Caki2 (cell line): ENCODE data around the gene PDE4B. TPM values are rescaled to one million over a fixed set of nuclear protein-coding genes. Genes with fewer than 3 reads are reported as not detected.

Experiments
- DNase-seq: peaks from one replicate; pipeline ENCODE4 v3.0.0-alpha.2; 2015; ENCODE audit warnings: low read depth
- in situ Hi-C: cut with HindIII; loops from 2 replicates; pipeline ENCODE4 v1.10.0; 2016; ENCODE audit warnings: low sequenced_read_pairs, low pct_unique_long_range_greater_than_20kb, mixed read lengths
- total RNA-seq: library from RNA; depleted of rRNA; stranded (reverse); fragments of >200 nt; shearing (Covaris generic); gene quantifications from 2 replicates; pipeline ENCODE4 v1.2.3, GENCODE V29; 2014; ENCODE audit warnings: low replicate concordance

PDE4B gene
- total RNA-seq, 1 experiment from 2014 or later, result not detected

DNA sequence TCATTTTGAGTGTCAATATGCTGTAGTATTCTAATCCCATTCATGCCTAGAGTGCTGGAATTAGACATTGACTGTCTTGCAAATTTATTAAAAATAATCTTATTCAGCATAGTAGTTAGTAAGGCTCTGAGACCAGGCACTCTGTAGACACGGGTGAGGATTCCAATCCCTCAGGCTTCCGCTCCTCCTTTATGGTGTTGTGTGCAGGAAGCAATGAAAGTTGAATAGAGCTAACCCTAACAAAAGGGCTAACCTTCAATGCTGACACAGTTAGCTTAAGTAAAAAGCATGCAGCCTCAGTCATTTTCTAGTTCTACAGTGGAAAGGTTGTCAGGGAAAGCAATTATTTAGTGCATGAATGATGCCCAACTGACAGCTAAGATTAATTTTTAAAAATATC is 541.6 kb downstream of the PDE4B start:
- in situ Hi-C loops, result no loop called here
- no peak for DNase-seq

DNA sequence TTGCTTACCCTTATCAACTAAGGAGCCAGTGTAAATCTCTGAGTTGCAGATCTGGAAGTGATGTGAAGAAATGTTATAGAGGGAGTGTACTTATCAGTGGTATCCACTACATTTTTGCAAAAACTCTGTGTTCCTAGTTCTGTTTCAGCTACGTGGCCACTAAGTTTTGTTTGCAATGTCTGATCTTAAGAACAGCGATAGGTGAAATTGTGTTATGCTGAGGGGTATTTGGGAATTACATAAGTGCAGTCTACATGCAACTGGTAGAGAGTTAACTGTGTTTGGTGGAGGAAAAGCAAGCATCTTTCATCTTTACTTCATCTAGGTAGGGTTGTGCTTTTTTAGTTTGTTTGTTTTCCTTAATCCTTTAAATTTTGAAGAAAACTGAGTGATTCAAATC is 542.4 kb downstream of the PDE4B start:
- DNase-seq, result no peak
- in situ Hi-C loops, result no loop called here

DNA sequence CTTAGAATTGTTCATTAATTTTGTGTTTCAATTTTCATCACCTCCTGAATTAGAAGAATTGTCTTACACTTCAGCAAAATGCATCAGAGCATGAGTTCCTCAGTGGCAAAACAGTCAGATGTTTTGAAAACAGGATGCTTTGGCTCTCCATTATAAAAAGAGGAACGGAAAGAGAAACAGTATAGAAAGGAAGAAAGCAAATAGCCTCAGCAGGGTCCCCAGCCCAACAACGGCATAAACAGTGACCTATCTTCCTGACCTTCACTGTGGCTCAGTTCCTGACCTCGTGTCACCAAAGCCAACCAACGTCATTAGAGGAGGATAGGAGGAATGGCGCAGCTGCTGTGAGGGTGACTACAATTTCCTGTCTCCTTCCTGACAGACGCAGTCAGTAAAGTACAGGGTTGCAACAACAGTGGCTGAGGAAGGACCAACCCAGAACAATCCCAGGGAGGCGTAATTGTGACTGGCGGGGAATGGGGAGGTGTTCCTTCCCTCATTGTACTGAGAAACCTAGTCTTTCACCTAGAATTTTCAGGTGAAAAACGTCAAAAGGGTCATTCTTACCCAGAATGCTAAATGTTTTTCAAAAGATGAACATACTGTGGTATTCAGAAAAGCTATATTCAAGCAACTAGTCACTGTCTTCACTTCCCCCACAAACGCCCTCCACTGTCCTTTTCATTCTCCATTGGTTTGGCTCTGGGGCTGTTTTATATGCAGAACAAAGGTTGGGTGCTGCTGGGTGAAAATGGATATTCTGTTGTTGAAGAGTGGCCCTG is 543.4 kb downstream of the PDE4B start:
- no peak for DNase-seq
- in situ Hi-C loops, result no loop called here

DNA sequence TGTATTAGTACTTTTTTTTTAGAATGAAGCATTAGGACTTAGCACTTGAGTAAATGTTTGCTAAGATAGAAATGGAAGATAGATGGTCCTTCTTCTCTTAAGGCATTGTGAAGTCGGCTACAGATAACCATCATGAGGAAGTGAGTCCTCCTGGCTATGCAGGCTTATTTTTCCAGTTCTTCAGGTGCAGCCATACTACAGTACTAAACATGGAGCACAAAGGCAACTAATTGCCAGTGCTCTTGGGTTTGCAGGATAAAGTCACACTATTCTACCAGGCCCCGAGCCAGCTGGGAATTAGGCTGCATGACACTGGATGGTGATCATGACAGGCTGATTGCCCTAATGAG is 543.9 kb downstream of the PDE4B start:
- in situ Hi-C loops, result no loop called here
- no peak for DNase-seq

DNA sequence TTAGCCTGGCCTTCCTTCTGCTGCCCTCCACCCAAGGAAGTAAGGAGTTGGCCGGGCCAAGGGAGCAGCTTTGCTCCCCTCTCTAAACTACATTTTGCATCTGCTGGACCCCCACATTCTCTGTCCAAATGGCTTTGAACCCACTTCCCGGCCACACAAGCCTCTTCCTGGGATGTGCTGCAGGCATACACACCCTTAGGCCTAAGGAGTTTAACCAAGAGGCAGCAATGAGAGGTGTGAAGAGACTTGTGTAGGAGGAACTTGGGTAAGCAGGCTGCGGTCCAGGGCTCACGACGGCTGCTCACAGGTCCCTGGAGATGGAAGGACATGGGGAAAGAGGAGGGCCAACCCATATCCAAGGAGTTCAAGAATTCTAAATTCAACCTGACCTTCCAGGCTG is 544.6 kb downstream of the PDE4B start:
- in situ Hi-C loops, result no loop called here
- no peak for DNase-seq

DNA sequence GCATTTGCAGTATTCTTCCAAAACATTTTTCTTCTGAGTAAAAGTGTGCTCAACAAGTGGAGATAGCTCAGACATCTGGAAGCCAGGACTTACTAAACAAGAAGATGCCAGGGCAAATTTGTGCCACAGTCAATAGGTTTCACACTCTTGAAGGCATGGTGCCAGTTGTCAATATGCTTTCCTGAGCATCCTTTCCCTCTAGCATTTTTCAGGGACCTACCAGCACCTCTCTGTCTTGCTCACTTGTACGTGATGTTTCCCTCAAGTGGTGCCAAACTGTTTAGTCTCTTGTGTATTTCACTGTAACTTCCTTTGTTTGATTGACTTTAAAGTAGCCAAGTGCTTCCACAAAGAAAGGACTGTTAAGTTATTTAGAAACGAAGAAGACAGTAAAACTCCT is 547.2 kb downstream of the PDE4B start:
- no peak for DNase-seq
- in situ Hi-C loops, result no loop called here

DNA sequence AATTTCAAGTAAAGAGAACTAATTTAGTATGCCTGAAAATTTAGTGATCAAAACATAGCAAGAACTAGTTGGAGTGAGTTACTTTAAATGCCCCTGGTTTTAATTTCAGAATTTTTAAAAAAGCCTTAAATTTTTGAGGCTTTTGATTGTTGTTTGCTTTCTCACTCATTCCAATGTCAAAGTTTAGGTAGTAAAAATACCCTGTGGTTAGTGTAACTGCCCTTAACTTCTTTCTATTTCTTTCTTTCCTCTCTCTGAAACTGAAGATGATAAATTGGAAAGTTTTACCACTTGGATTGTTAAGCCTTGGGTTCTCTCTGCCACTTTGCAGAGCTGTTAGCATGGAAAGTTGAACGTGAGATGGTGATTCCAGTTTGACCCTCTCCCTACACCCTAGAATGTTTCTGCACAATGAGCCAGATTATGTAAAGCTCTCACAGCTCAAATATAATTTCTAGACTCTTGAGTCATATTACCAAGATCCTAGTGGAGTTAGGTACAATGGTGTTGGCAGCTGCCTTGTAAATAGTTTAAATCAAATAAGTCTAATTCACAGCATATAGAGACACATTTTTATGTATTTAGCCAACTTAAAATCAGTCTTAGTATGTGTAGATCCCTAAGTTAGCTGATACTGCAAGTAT is 548.9 kb downstream of the PDE4B start:
- DNase-seq, result no peak
- in situ Hi-C loops, result no loop called here

DNA sequence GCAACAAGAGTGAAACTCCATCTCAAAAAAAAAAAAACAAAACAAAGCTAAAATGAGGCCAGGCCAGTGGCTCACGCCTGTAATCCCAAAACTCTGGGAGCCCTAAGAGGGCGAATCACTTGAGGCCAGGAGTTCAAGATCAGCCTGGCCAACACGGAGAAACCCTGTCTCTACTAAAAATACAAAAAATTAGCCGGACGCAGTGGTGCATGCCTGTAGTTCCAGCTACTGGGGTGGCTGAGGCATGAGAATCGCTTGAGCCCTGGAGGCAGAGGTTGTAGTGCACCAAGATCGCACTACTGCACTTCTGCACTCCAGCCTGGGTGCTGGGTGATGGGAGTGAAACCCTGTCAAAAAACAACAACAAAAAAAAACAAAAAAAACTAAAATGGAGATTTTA is 550.0 kb downstream of the PDE4B start:
- in situ Hi-C loops, result no loop called here
- no peak for DNase-seq

DNA sequence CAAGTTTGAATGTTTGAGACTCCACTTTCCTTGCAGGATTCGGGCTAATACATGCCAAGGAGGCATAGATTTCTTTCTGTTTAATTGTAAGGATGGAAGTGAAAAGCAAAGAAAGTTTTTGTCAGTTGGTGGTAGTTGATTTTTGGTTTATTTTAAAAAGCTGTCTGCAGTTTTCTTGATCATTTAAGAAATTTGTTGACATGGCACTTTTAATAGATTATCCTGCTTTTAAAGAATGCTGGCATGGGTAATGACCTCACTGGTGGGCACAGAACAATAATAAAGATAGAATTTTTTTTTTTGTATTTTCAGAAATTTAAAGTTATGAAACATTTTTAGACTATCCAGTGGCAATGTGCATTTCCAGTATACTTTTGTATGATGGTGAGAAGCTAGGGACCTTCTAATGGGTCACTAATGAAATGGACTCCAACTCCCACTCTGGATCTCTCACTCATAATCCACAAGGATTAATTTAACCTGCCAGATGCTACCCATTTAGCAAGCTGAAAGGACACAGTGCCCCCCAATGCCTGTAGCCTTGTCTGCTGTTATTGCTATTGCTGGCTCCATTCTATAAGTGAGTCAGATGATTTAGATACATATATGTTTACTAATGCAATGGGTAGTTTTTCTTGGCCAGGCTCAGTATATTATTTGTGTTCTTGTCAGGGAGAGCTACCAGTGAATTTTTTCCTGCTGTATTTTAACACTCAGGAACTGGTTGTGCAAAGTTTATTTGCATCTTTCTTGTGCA is 551.1 kb downstream of the PDE4B start:
- in situ Hi-C loops, result no loop called here
- DNase-seq, result no peak

DNA sequence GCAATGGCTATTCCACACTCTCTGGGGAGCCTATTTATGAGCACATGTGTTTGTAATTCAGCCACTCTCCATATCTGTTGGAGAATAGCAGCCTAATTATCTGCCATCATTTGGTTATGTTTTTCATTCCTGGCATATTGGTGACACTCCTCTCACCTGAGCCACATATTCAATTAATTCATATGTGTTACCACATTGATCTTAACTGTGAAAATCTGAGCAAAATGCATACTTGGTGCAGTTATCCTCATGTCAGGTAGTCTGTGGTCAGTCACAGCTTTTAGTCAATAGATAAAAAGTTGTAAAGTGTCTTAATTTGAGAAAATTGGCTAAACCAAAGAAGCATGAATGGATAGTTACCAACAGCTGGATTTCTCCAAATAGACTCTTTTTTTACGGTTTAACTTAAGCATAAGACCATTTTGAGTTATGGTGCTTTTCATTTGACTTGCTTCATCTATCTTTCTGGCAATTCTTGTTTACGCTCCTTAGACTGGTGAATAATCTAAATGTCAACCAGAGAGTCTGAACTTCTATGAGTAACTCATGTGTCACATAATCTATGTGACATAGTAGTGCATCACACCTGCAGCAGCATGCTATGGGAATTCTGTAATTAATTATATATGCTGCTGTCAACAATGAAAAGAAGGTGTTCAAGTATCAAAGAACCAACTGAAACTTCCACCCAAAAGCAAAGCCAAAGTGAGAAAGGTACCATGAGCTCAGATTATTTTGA is 553.5 kb downstream of the PDE4B start:
- in situ Hi-C loops, result no loop called here
- no peak for DNase-seq

DNA sequence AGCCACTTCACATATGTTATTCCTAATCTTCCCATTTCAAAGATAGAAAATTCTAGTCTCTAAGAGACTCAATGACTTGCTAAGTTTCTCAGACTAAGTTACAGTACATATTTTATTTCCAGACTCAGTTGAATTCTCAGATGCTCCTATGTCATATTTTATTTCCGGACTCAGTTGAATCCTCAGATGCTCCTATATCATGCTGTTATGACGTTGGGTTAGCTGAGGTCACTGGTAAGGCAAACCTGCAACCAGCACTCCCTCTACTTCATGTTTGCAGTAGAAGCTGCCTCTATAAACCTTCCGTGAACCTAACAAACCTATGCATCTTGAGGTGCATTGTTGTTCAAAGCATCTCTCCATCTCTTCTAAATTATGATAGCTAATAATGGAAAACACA is 554.2 kb downstream of the PDE4B start:
- in situ Hi-C loops, result no loop called here
- no peak for DNase-seq

DNA sequence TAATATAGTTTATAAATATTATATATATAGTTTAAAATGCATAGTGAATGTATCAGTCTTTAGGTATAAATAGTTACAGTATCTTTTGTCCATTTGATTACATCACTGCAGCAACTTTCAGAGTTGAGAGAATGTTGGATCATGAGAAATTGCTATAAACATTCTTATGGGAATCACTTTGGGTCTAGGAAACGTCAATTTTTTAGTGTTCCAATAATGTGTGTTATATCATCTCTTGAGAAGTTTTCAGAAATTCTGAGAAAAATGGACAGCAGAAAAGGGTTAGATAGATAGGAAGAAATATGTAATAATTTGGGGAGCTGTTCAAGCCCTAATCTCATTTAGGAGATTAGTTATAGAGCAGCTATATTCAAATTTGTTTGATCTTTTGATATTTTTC is 556.1 kb downstream of the PDE4B start:
- no peak for DNase-seq
- in situ Hi-C loops, result no loop called here

DNA sequence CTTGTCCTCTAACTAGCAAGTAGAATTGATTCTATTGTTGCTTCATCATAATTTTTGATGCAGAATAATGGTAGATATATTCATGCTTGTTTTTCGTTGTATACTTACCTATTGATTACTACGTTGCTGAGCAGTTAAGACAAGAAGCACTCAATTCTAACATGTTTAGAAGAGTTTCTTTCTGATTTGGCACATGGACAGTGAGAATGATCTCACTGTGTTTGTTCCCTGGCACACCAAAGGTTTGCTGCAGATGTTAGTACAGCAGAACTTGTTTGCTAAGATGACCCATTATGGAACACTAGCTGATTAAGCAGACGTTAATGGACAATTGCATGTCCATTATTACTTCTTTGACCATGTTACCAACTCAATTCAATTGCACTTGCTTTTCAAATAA is 556.5 kb downstream of the PDE4B start:
- in situ Hi-C loops, result no loop called here
- DNase-seq, result no peak

DNA sequence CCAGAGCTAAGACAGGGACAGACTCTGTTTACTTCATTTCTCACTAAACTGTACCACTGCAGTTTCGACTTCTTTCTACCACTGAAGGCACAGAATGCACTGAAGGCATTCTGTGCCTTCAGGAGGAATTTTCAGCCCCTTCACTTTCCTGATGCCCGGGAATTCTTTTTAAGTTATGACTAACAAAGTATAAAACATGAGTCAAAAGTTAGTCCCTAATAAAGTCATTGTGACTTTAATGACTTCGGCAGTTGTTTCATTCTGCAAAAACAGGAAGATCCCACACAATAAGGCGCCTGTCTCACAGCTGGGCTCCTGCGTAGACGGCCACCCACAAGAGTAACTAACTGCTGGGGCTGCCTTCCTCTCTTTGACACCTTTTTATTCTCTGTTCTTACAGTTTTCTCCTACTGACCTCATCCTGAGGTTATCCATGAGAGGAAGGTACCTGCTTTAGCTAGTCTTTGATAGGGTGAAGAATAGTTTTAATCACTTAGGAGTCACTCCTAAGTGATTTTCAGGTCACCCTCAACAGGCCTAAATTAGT is 557.4 kb downstream of the PDE4B start:
- DNase-seq, result no peak
- in situ Hi-C loops, result no loop called here

DNA sequence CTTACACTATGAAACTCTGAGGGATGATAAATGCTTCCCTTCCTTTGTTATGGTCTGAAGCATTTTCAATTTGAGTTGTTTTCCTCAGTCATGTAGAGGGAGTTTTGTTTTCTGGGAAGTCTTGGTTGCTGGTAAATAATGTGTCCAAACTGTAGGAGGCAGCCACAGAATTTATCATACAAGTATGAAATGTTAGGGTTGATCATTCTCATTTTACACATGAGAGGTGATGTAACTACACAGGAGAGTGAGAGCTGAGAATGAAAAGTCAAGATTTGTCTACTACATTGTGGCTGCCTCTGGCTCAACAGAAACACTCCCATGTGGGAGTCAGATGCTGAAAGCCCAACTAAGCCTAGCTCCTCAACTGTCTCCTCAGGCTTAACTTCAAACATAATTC is 558.8 kb downstream of the PDE4B start:
- no peak for DNase-seq
- in situ Hi-C loops, result no loop called here

DNA sequence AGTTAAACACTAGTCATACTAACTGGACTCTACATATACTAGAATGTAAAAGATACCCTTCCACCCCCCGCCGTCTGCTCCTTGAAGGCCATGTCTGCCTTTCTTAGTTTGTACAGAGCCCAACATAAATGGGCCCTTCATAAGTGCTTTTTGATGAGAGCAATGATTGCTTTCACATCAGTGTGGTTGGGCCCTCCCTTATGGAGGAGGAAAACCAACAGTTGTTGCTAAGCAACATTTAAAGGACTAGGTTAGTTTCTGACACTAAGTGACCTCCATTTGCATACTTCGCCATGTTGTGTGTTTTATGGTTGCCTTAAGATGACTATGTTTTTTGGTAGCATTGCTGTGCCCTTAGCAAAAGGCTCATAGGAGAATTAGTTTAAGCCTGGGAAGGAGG is 559.2 kb downstream of the PDE4B start:
- DNase-seq, result no peak
- in situ Hi-C loops, result no loop called here

DNA sequence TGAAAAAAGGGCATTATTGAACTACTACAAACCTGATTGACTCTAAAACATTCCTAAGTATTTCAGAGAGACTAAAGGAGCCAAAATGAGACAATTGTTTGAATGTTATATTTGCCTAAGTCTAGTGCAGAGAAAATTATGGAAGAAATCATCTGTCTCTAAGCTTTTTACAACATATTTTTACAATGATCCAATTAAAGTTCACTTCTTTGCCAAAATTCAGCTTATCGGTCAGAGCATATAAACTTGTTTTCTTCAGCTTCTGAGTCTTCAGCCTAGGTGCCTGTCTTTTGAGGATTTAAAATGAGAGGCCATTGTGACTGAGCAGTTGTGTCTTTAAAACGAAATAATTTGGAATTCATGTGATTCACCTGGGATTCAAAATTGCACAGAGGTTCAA is 560.1 kb downstream of the PDE4B start:
- in situ Hi-C loops, result no loop called here
- DNase-seq, result no peak

DNA sequence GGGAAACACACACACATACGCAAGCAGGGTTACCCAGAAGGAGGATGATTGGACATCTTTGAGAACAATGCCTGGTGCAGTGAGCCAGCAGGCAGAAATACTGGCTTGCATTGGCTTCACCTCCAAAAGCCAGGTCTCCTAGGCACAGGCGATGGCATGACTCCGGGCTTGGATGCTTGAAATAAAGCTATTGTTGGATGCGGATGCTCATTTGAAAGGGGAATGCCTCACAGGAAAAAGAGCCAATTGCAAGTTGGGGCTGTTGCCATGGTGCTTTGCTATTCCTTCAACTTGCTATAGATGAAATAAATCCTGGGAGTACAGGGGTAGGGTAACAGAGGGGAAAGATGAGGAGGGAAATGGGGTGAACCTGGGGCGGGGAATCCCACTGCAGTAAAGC is 560.6 kb downstream of the PDE4B start:
- in situ Hi-C loops, result no loop called here
- no peak for DNase-seq
